ENCODE measurements around the gene ATP2B3. TPM values are rescaled to one million over a fixed set of nuclear protein-coding genes. Genes with fewer than 3 reads are reported as not detected.

Gene ATP2B3
- total RNA-seq, 2 experiments from 2014 or later, result not detected

DNA sequence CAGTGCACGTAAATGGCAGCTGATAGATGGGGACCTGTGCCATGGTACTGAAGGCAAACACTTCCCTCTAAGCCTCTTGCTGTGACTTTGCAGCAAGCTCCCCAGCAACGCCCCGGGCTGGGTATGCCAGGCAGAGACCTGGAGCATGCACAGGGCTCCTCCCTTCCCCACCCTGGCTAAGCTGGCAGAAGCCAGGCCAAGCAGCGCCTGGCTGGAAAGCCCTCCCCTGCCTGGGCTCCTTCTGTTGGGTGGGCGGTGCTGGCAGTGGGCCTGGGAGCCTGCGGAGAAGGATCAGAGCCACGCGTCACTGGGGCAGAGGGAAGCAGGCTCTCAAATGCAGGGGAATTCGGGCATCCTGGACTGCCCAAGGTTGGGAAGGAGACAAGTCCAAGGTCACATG lies 3.6 kb downstream of the ATP2B3 start:
- intact Hi-C loops (cut with micrococcal nuclease), result no loop called here
- no peak overlapping the region for H3K27ac Mint-ChIP-seq
- H3K9me3 Mint-ChIP-seq, result no peaks in the 10 kb centered on the region
- CTCF ChIA-PET, result interaction anchor here (1.6 kb wide), 1 partner anchor 19 kb away, joined by 3 read pairs; no protein-coding TSS in a partner anchor
- ATAC-seq (no peak), DNase-seq (no peak)
- H3K4me3 Mint-ChIP-seq, result no peak overlapping the region
- TF ChIP-seq, protein P1, sequence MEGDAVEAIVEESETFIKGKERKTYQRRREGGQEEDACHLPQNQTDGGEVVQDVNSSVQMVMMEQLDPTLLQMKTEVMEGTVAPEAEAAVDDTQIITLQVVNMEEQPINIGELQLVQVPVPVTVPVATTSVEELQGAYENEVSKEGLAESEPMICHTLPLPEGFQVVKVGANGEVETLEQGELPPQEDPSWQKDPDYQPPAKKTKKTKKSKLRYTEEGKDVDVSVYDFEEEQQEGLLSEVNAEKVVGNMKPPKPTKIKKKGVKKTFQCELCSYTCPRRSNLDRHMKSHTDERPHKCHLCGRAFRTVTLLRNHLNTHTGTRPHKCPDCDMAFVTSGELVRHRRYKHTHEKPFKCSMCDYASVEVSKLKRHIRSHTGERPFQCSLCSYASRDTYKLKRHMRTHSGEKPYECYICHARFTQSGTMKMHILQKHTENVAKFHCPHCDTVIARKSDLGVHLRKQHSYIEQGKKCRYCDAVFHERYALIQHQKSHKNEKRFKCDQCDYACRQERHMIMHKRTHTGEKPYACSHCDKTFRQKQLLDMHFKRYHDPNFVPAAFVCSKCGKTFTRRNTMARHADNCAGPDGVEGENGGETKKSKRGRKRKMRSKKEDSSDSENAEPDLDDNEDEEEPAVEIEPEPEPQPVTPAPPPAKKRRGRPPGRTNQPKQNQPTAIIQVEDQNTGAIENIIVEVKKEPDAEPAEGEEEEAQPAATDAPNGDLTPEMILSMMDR (IDR thresholded peaks at IDR 0.05), result no peak
- no peaks in the 10 kb centered on the region for H3K36me3 Mint-ChIP-seq (ENCODE audit: low read depth)
- no peaks in the 10 kb centered on the region for H3K4me1 Mint-ChIP-seq (ENCODE audit: low read depth)
- H3K27me3 Mint-ChIP-seq, result peaks cover 20% of the 10 kb centered on the region
- POLR2A ChIA-PET, result no interaction called here

DNA sequence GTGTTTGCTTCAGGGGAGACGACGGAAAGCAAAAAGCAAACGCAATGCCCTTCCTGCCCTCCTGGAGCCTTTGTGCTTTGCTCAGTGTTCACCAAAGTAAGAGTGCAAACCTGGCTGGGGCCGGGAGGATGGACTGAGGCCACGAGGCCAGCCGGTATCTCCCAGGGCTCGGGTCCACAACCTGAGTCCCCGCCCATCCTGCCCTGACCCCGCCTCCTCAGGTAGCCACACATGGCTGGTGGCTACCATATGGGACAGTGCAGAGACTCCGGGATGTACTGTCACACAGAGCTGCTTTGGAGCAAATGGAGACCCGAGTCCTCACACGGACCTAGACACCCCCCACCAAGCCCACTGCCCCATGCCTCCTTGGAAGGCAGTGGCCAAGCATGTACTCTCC lies 4.8 kb downstream of the ATP2B3 start:
- no peak overlapping the region for H3K4me3 Mint-ChIP-seq
- H3K27me3 Mint-ChIP-seq, result peaks cover 18% of the 10 kb centered on the region

DNA sequence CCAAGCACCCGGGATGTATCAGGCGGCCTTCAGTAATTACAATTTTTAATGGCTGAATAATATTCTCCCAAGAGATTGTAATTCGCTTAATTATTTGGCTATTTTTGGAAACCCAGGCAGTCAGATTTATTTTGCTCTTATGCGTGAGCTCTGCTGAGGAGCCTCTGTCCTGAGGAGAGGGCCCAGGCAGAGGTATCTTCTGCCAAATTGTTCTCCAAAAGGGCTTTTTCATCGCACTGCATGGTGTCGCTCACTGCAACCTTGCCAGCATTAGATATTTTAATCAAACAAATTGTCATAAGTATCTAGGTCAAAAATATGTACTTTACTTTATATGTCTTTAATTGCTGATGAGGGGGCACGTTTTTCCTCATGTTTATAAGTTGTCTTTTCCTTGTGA lies 5.8 kb downstream of the ATP2B3 start:
- intact Hi-C loops (cut with micrococcal nuclease), result no loop called here
- CTCF ChIA-PET, result no interaction called here
- TF ChIP-seq, protein P1 (IDR thresholded peaks at IDR 0.05), result no peak

More for the DNA sequence above, 4.8 kb downstream of the ATP2B3 start:
- Mint-ChIP-seq H3K4me1 (ENCODE audit: low read depth) (no peaks in the 10 kb centered on the region), H3K9me3 (no peaks in the 10 kb centered on the region), H3K27ac (no peak overlapping the region), H3K36me3 (ENCODE audit: low read depth) (no peaks in the 10 kb centered on the region)
- ATAC-seq (no peak), DNase-seq (no peak)
- TF ChIP-seq, protein P1 (IDR thresholded peaks at IDR 0.05), result no peak
- ChIA-PET POLR2A (no interaction called here), CTCF (no interaction called here)
- intact Hi-C loops (cut with micrococcal nuclease), result no loop called here

DNA sequence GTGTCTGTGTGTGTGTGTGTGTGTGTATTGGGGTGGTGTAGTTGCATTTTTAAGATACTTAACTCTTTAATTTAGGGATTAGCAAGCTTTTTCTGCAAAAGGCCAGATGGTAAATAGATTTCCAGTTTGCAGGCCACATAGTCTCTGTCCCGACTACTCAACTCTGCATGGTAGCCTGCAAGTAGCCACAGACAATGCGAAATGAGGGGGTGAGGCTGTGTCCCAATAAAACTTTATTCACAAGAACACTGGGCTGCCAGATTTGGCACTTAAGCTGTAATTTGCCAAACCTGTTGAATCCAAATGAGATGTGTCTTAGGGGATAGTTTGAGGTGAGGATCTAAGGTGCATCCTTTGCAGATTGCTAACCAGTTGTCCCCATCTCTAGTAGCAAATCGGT lies 6.8 kb downstream of the ATP2B3 start:
- TF ChIP-seq, protein P1 (IDR thresholded peaks at IDR 0.05), result no peak
- DNase-seq (no peak), ATAC-seq (no peak)
- ChIA-PET CTCF (no interaction called here), POLR2A (no interaction called here)
- intact Hi-C loops (cut with micrococcal nuclease), result no loop called here
- H3K9me3 Mint-ChIP-seq, result no peaks in the 10 kb centered on the region
- no peak overlapping the region for H3K27ac Mint-ChIP-seq
- no peaks in the 10 kb centered on the region for H3K4me1 Mint-ChIP-seq (ENCODE audit: low read depth)
- H3K4me3 Mint-ChIP-seq, result no peak overlapping the region
- H3K27me3 Mint-ChIP-seq, result peaks cover 10% of the 10 kb centered on the region
- no peaks in the 10 kb centered on the region for H3K36me3 Mint-ChIP-seq (ENCODE audit: low read depth)

More for the DNA sequence above, 5.8 kb downstream of the ATP2B3 start:
- no peak for DNase-seq
- no peak overlapping the region for H3K27ac Mint-ChIP-seq
- no peaks in the 10 kb centered on the region for H3K9me3 Mint-ChIP-seq
- POLR2A ChIA-PET, result no interaction called here
- no peak overlapping the region for H3K4me3 Mint-ChIP-seq
- H3K27me3 Mint-ChIP-seq, result peaks cover 16% of the 10 kb centered on the region
- ATAC-seq, result no peak
- no peaks in the 10 kb centered on the region for H3K4me1 Mint-ChIP-seq (ENCODE audit: low read depth)
- no peaks in the 10 kb centered on the region for H3K36me3 Mint-ChIP-seq (ENCODE audit: low read depth)

DNA sequence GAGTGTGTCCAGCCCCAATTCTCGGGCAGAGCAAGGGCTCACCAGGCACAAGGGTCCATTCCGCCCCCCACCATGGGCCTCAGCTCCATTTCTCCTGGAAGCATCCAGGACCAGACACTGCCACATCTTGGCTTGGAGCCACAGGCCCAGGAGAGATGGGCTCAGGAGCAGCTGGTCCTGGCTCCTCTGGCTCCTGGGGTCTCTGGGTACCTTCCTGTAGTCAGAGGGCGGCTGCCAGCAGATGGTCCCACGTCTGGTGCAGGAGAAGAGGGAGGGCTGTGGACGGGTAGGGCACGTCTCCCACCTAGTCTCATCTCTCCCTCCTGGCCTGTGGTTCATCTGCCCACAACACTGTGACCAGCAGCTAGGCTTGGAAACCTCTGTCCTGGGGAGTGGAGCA lies 8.0 kb downstream of the ATP2B3 start:
- Mint-ChIP-seq H3K9me3 (no peaks in the 10 kb centered on the region), H3K27me3 (peaks cover 6% of the 10 kb centered on the region), H3K27ac (no peak overlapping the region), H3K4me3 (no peak overlapping the region), H3K4me1 (ENCODE audit: low read depth) (no peaks in the 10 kb centered on the region), H3K36me3 (ENCODE audit: low read depth) (no peaks in the 10 kb centered on the region)
- DNase-seq (no peak), ATAC-seq (no peak)
- intact Hi-C loops (cut with micrococcal nuclease), result no loop called here
- TF ChIP-seq, protein P1 (IDR thresholded peaks at IDR 0.05), result no peak
- ChIA-PET POLR2A (no interaction called here), CTCF (no interaction called here)

All from activated CD8-positive, alpha-beta T cell treated with anti-CD3 and anti-CD28 coated beads for 36 hours (primary cell).